NCI-H1930 (cell line): ENCODE measurements around the gene KRTCAP2.
"Not testable (repeated sequence)": the region's sequence is repeated elsewhere in the genome, so short reads cannot be mapped to it uniquely, and the experiment has no call there.

ENCODE experiments used
- DNase-seq, 2 experiments: peaks; one replicate each; lab custom pipeline; 2025; lab: John Stamatoyannopoulos, UW

KRTCAP2 gene

DNA sequence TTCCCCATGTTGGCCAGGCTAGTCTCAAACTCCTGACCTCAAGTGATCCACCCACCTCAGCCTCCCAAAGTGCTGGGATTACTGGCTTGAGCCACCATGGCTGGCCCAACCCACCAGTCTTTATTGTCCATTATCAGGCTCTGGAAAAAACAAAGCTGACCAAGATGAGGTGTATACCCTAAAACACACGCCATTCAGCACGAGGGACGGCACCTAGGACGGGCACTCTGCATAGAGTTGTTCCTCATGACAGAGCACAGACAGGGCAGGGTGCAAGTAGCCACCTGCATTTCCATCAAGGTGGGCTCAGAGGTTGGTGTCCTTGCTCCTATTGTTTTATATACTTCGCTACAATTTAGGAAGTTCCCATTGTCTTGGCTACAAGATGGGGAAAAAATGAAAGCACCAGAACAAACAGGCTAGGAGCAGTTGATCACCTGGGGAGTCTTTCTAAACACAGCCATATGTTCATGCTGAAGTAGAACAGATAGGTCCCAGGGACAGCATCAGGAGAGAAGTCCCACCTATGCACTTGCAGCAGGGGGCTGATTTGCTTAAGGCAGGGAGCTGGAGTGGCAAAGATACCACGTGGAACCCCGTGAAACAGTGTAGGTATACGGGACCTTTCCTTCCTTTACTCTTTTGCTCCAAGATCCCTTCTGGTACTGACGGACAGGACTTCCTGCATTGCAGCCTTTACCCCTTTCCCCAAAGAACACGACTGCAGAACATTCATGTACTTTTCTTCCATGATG lies 4.5 kb downstream of the KRTCAP2 start:
- DNase-seq: no peak

DNA sequence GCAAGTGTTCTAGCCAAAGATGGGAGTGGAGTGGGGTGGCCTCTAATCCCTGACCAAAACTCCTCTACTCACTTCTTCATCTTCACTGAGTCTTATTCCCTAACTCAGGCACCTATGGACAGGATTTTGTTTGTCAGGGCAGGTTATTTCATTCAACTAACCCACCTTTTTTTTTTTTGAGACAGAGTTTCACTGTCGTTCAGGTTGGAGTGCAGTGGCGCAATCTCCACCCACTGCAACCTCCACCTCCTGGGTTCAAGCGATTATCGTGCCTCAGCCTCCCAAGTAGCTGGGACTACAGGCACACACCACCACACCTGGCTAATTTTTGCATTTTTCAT lies 5.0 kb downstream of the KRTCAP2 start:
- not testable (repeated sequence) for DNase-seq

DNA sequence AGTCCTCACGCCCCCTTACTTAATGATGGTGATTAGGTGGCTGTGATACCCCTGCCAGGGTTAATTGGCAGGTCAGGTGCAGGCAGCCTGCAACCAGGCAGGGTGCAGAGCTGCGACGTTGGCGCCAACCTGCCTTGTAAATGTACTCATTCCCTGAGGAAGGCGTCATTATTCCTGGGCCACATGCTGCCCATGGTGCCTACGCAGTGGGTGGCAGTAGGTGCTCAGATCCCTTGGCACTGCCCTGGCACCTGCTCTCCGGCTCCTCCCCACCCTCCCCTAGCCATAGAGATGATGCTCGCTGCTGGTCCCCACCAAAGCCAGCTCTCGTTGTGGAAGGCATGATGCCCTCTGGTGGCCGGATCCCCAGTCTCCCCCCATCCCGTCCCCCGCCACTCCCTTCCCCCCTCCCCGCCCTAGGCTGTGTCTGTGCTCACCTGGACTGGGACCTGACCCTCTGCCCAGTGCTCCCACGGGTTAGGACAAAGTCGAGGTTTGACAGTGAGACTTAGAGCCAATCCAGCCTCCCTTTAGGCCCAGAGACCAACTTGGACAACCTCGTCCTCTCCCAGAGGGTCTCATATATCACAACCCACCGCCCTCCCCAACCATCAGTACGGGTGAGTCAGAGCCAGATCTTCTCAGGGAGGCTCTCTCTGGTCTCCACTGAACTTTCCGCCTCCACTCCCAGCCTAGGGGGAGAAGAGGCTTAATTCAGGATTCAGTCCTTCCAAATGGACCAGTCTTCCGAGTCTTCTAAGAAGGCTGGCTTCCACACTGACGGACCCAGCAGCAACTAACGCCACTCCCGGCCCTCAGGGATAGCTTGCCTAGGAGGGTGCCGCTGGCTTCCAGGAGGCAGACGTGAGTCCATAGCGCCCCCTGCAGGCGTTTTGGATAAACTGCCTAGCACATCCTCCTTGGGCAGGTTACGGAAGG lies 5.7 kb downstream of the KRTCAP2 start:
- peak; percentile 83 to 92 for DNase-seq

DNA sequence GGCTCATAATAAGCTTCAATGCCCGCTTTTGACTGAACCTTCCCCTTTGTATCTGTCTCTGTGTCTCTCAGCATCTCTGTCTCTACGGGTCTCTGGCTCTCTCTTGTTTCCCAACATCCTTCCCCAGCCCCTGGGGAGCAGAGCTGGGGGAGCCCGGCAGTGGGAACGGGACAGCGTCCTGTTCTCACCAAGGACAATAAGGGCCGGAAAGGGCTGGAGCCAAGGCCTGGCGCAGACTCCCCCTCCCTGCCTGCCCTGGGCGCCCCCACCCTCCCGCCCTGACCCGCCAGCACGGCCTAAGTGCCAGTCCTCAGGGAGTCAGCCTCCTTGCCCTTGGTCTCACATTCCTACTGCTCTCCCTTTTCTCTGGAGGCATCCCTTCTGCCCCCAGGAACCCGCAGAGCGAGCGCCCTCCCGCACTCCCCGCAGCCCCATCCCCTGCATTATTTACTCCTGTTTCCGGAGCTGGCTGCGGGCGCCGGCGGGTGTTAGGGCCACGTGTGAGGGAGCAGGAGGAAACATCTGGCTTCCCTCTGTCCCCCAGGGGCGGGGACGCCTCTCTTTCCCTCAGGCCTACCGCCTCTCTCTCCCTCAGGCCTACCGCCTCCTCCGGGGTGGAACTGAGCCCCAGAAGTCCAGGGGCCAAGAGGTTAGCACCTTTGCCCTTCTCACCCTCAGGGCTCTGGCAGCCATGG lies 6.5 kb downstream of the KRTCAP2 start:
- DNase-seq: no peak

DNA sequence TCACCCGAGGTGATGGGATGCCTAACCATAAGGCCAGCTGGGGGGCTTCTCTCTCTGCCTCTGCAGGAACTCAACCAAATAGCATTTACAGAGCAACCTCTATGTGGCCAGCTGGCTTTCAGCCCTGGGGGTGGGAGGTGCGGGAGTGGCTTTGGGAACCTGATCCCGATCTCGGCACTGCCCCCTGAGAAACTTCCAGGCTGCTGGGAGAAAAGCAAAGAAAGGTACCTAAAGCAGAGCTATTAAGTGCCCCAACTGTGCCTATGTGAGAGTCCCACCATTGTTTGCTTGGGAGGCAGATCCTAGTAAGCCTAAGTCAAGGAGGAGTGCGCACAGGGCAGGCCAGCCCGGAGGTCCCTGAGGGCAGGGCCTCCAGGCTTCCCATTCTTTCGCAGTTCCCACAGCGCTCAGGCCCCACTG lies 7.0 kb downstream of the KRTCAP2 start:
- no peak for DNase-seq

DNA sequence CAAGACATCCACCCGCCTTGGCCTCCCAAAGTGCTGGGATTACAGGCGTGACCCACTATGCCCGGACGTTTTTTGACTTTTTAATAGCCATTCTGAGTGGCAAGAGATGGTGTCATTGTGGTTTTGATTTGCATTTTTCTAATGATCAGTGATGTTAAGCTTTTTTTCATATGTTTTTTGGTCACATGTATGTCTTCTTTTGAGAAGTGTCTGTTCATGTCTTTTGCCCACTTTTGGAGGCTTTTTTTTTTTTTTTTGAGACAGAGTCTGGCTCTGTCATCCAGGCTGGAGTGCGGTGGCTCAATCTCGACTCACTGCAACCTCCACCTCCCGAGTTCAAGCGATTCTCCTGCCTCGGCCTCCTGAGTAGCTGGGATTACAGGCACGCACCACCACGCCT lies 8.5 kb downstream of the KRTCAP2 start:
- DNase-seq: not testable (repeated sequence)

DNA sequence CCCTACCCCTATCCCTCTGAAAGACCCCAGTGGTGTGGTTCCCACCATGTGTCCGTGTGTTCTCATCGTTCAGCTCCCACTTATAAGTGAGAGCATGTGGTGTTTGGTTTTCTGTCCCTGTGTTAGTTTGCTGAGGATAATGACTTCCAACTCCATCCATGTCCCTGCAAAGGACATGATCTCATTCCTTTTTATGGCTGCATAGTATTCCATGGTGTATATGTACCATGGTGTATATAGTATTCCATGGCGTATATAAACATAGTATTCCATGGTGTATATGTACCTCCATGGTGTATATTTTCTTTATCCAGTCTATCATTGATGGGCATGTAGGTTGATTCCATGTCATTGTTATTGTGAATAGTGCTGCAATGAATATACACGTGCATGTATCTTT lies 9.3 kb downstream of the KRTCAP2 start:
- not testable (repeated sequence) for DNase-seq

DNA sequence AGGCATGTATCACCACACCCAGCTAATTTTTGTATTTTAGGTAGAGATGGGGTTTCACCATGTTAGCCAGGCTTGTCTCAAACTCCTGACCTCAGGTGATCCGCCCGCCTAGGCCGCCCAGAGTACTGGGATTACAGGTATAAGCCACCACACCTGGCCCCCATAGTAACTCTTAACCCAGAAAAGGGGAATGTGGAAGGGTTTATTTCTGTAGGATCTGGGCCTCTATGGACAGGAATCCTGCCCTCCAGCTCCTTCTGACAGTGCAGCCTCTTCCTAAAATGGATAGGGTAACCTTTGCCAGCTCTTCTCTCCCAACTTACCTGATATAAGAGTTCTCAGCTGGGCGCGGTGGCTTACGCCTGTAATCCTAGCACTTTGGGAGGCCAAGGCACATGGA lies 10.5 kb downstream of the KRTCAP2 start:
- not testable (repeated sequence) for DNase-seq

DNA sequence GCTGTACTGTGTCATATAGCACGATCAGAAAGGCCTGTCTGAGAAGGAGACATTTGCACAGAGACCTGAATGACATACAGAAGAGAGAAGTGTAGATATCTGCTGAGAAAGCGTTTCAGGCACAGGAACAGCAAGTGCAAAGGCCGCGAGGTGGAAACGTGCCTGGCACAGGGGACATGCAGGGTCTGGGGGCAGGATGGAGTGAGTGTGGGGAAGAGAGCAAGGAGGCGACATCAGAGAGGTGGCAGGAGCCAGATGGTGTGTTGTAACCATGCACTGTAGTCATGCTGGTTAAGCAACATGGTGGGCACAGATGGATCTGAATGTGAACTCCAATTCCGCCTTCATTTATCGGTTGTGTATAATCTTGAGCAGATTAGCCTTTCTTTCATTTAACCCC lies 13.0 kb downstream of the KRTCAP2 start:
- DNase-seq: no peak

DNA sequence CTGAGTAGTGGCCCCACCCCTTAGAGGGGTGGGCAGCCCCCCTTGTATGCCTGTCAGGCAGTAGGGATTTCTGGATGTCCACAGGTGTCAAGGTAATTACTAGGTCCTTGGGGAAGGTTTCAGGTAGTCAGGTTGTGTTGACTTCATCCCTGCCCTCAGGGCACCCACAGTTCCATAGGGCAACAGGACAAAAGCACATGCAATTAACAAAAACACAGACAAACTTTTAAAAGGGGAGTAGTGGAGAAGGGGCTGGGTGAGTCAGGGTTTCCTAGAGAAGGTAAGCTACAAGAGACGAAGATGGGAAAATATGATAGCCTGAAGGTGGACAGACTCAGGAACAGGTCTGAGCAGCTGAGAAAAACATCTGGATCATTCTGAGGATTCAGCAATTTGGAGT lies 14.1 kb downstream of the KRTCAP2 start:
- DNase-seq: no peak

DNA sequence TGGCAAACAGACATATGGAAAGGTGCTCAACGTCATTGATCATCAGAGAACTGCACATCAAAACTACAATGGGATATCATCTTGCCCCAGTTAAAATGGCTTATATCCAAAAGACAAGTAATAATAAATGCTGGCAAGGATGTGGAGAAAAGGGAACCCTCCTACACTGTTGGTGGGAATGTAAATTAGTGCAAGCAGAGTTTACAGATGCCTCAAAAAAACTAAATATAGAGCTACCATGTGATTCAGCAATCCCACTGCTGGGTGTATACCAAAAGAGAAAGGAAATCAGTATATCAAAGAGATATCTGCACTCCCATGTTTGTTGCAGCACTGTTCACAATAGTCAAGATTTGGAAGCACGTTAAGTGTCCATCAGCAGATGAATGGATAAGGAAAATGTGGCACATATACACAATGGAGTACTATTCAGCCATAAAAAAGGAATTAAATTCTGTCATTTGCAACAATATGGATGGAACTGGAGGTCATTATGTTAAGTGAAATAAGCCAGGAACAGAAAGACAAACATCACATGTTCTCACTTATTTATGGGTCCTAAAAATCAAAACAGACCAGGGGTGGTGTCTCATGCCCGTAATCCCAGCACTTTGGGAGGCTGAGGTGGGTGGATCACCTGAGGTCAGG lies 17.0 kb downstream of the KRTCAP2 start:
- DNase-seq: not testable (repeated sequence)

DNA sequence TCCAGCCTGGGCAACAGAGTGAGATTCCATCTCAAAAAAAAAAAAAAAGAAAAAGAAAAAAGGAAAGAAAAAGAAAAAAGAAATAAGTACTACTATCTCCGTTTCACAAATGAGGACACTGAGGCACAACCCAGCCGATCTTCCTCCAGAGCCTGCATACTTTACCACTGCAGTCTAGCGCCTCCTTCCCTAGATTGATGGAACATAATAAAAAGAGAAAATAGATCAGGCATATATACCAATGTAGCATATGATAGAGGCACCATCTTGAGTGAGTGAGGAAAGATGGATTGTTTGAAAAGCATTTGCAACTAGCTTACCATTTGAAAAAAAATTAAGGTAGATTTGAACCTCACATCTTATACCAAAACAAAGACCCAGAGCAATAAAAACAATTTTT lies 27.6 kb downstream of the KRTCAP2 start:
- no peak for DNase-seq

DNA sequence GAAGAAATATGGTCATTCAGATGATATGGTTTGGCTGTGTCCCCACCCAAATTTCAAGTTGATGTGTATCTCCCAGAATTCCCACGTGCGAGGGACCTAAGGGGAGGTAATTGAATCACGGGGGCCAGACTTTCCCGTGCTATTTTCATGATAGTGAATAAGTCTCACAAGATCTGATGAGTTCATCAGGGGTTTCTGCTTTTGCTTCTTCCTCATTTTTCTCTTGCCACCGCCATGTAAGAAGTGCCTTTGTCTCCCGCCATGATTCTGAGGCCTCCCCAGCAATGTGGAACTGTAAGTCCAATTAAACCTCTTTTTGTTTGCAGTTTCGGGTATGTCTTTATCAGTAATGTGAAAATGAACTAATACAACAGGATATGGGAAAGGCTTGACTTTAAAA lies 31.4 kb downstream of the KRTCAP2 start:
- DNase-seq: no peak

DNA sequence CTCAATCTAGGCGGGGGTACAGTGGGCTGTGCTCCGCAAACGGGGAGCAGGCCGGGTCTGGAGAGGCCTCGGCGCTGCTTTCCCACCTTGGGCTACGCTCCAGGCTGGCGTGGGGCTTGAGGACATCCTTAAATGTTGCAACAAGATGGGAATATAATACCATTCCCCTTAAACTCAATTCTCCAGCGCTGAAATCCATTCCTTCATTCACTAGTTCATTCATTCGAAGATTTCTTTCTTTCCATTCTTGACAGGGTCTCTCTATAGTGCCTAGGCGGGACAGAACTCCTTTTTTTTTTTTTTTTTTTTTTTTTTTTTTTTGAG lies 32.5 kb downstream of the KRTCAP2 start:
- DNase-seq: no peak

DNA sequence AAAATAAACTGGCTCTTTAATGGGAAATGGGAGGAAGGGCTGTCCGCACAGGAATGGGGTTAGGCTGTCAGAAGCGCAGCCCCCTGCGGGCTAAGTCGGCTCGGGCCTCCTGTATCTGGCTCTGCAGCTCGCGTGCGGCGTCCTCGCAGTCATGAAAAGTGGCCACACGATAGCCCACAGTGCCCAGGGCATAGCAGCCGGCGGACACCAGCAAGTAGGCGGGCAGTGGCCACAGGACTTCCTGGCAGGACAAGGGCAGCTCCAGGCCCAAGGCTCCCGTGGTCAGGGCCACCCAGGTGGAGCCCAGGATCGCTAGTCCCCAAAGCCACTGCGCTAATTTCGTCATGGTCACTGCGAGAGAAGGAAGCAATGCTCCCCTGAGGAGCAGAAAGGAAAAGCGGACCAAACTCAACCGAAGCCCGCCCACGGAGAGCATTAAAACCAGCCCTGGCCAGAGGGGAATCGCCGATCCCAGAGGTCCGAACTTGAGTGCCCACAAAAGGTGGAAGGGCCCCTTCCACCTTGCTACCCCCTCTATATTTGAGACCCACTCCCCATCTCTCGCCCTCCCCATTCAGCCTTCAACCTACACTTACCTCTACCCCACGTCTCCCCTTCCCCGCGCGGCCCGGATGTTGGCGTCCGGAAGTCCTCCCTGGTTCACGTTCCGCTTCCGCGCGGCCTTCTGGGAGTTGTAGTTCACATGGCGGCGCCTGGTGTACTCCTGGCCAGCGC lies 33.0 kb downstream of the KRTCAP2 start, which contains the start of gene DPM3:
DPM3 (minus strand) TSS at position 637 of the 735 bp plus-strand sequence; CDS start at position 346, 291 bp downstream.
- peak; percentile 61 to 75 for DNase-seq

DNA sequence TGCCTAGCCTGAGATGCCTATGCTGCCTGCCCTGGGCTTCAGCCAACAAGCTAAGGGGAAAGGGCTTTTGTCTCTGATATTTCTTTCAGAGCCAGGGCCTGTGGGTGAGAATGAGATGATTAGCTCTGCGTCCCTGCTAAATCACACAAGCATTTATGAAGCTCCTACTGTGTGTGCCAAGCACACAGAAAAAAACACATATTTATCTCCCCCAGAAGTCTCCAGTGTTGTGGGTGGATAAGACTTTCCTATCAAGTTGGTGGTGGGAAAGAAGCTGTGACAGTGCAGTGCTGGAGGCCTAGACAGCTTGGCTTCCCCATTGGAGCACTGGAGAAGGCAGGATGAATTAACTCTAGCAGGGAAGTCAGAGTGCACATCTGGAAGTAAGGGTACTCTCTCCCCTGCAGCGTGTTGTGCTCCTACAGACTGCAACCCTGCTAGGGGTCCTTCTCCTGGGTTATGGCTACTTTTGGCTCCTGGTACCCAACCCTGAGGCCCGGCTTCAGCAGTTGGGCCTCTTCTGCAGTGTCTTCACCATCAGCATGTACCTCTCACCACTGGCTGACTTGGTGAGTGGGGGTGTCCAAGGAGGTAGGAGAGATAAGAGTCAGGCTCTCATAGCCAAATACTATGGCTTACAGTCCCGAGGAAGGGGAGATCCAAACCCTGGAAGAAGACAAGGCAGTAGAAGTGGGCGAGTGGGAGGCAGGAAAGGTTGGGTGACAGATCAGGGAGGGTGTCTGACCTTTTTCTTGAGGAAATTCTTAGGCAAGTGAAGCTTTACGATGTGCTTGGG lies 35.8 kb downstream of the KRTCAP2 start:
- DNase-seq: no peak

DNA sequence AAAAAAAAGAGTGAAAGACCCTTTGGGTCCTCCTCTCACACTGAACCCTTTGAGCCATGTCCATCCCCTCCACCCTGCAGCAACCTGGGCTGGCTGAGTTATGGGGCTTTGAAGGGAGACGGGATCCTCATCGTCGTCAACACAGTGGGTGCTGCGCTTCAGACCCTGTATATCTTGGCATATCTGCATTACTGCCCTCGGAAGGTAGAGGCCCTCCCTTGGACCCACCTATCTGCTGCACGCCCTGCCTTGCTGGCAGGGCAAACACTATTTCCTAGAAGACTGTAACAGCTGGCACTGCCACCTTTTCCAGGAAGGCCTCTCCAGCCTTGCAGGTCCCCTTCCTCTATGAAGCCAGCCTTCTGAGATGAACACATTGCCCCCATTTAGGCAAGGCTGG lies 36.4 kb downstream of the KRTCAP2 start:
- DNase-seq: no peak

DNA sequence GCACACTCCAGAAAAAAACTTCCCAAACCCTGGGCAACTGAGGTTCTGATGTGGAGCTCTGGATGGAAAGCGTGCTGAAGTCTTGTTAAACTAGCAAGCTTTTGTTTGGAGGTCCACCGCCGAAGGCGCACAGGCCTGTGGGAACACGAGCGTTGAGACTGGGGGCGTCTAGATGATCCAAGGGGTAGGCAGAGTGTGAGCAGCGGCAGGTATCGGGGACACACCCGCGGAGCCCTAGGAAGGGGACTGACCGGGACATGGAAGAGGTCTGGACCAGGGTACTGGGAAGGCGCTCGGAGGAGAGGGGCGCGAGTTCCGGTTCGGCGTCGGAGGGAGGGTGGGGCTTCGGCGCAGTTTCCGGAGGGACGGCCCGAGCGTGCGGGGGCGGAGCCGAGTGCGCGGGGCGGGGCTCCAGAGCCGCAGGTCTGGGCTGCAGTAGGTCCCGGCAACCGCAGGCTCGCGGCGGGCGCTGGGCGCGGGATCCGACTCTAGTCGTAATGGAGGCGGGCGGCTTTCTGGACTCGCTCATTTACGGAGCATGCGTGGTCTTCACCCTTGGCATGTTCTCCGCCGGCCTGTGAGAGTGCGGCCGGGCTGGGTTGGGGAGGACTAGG lies 37.6 kb downstream of the KRTCAP2 start, which contains the start of gene SLC50A1:
SLC50A1 (plus strand) TSS at position 438 of the 614 bp plus-strand sequence; CDS start at position 498, 60 bp downstream.
- peak; percentile 89 to 92 for DNase-seq

DNA sequence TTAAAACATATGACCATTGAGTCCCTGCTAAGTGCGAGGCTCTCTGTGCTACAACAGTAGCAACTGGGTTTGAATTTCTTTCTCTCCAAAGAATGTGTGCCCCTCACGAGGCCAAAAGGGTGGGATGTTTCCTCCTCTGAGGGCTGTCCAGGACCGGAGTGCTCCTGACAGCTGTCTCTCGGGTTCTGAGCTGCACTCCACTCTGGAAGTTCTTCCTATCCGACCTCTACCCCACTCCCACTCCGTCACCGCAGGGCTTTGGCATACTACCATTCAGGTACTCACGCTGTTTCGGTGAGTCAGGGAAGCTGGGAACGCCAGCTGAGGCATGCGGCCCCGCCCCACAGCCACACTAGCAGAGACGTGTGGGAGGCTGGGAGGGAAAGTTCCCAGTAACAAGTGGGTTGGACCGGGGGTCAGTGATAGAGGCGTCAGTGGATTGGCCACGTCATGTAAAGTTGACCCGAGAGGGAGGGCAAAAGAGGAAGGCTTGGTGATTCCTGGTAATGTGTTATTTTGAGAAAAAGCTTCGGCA lies 38.2 kb downstream of the KRTCAP2 start:
- no peak for DNase-seq

DNA sequence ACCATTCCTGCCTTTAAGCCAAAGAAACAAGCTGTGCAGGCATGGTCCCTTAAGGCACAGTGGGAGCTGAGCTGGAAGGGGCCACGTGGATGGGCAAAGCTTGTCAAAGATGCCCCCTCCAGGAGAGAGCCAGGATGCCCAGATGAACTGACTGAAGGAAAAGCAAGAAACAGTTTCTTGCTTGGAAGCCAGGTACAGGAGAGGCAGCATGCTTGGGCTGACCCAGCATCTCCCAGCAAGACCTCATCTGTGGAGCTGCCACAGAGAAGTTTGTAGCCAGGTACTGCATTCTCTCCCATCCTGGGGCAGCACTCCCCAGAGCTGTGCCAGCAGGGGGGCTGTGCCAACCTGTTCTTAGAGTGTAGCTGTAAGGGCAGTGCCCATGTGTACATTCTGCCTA lies 38.8 kb downstream of the KRTCAP2 start:
- DNase-seq: no peak
